CD14-positive monocyte (primary cell): ENCODE measurements around the gene CAPS. TPM values are rescaled to one million over a fixed set of nuclear protein-coding genes. Genes with fewer than 3 reads are reported as not detected.

ENCODE experiments used
- DNase-seq, 3 donors: peaks; one replicate each; pipeline ENCODE4 v3.0.0-alpha.2; 2011 to 2022
- H2AFZ ChIP-seq: 2 replicates; pipeline ENCODE4 v1.6.0; 2012; ENCODE audit warnings: mild to moderate bottlenecking, low read depth, low read length, inconsistent platforms; ENCODE audit not compliant: insufficient read depth, poor library complexity, severe bottlenecking
- H3K27ac ChIP-seq, 2 donors: 1 replicate in 1 of 2; 2 replicates in 1 of 2; pipeline ENCODE4 v1.5.1; 2012 to 2013; ENCODE audit warnings: low read length in 2 of 2, control low read depth in 1 of 2, inconsistent platforms in 1 of 2, low read depth in 1 of 2, mild to moderate bottlenecking in 1 of 2
- H3K27me3 ChIP-seq, 2 donors: one replicate each; pipeline versions ENCODE4 v1.6.0 to v1.6.1; 2011 to 2013; ENCODE audit warnings: low read length in 2 of 2; ENCODE audit not compliant: control insufficient read depth in 2 of 2, insufficient read depth in 2 of 2
- H3K36me3 ChIP-seq, 2 donors: replicated peaks in 1 of 2; 1 replicate in 1 of 2; 2 replicates in 1 of 2; pipeline versions ENCODE4 v1.5.1 to v1.6.1; 2012 to 2013; ENCODE audit warnings: low read length in 2 of 2, control low read depth in 1 of 2, inconsistent platforms in 1 of 2, mild to moderate bottlenecking in 1 of 2; ENCODE audit not compliant: insufficient read depth in 2 of 2, control insufficient read depth in 1 of 2
- H3K4me1 ChIP-seq, 2 donors: 1 replicate in 1 of 2; 2 replicates in 1 of 2; pipeline versions ENCODE4 v1.5.1 to v1.6.1; 2012 to 2013; ENCODE audit warnings: low read length in 2 of 2, control low read depth in 1 of 2, inconsistent platforms in 1 of 2, mild to moderate bottlenecking in 1 of 2, moderate library complexity in 1 of 2; ENCODE audit not compliant: insufficient read depth in 2 of 2, control insufficient read depth in 1 of 2
- H3K4me2 ChIP-seq: replicated peaks from 2 replicates; pipeline ENCODE3; 2012; ENCODE audit warnings: low read length, moderate library complexity, mild to moderate bottlenecking; ENCODE audit not compliant: poor library complexity, severe bottlenecking; ENCODE audit errors: extremely low read depth
- H3K4me3 ChIP-seq, 3 experiments: fragments of 200-600 bp in 1 of 3; sonication (generic) in 1 of 3; replicated peaks in 1 of 3; 1 replicate in 2 of 3; 2 replicates in 1 of 3; pipeline ENCODE4 v1.5.1; 2011 to 2013; ENCODE audit warnings: low read length in 3 of 3, mild to moderate bottlenecking in 3 of 3, control low read depth in 2 of 3, low read depth in 2 of 3, inconsistent platforms in 1 of 3, moderate library complexity in 1 of 3
- H3K79me2 ChIP-seq: 2 replicates; pipeline ENCODE4 v1.6.0; 2012; ENCODE audit warnings: mild to moderate bottlenecking, control low read depth, inconsistent platforms, low read length, moderate library complexity; ENCODE audit not compliant: insufficient read depth
- H3K9ac ChIP-seq: 2 replicates; pipeline ENCODE4 v1.6.0; 2017; ENCODE audit warnings: low read length, mild to moderate bottlenecking; ENCODE audit not compliant: insufficient read depth, poor library complexity, severe bottlenecking
- H3K9me3 ChIP-seq, 2 donors: replicated peaks in 1 of 2; 1 replicate in 1 of 2; 2 replicates in 1 of 2; pipeline versions ENCODE4 v1.5.1 to v1.6.1; 2012 to 2013; ENCODE audit warnings: low read length in 2 of 2, control low read depth in 1 of 2; ENCODE audit not compliant: control insufficient read depth in 1 of 2, insufficient read depth in 1 of 2
- H4K20me1 ChIP-seq: 2 replicates; pipeline ENCODE4 v1.6.0; 2012; ENCODE audit warnings: mild to moderate bottlenecking, low read length, control low read depth, moderate library complexity; ENCODE audit not compliant: insufficient read depth
- H3K27ac Mint-ChIP-seq, 7 donors: one replicate each; pipeline ENCODE4 v1.8.0; 2020; ENCODE audit warnings: mild to moderate bottlenecking in 7 of 7, mixed read lengths in 7 of 7, moderate library complexity in 6 of 7, inconsistent platforms in 2 of 7
- H3K27me3 Mint-ChIP-seq, 3 donors: one replicate each; pipeline ENCODE4 v1.8.0; 2021 to 2022; ENCODE audit warnings: low read depth in 3 of 3, mild to moderate bottlenecking in 3 of 3, mixed read lengths in 3 of 3, moderate library complexity in 3 of 3, inconsistent platforms in 1 of 3
- H3K36me3 Mint-ChIP-seq, 2 donors: one replicate each; pipeline ENCODE4 v1.8.0; 2020; ENCODE audit warnings: mixed read lengths in 2 of 2, inconsistent platforms in 1 of 2, mild to moderate bottlenecking in 1 of 2
- H3K4me1 Mint-ChIP-seq: one replicate; pipeline ENCODE4 v1.8.0; 2020; ENCODE audit warnings: mild to moderate bottlenecking, mixed read lengths
- H3K4me3 Mint-ChIP-seq, 2 donors: one replicate each; pipeline ENCODE4 v1.8.0; 2020; ENCODE audit warnings: mild to moderate bottlenecking in 2 of 2, mixed read lengths in 2 of 2, moderate library complexity in 1 of 2
- H3K9me3 Mint-ChIP-seq, 7 donors: one replicate each; pipeline ENCODE4 v1.8.0; 2020 to 2022; ENCODE audit warnings: mixed read lengths in 7 of 7, mild to moderate bottlenecking in 6 of 7, moderate library complexity in 6 of 7, inconsistent platforms in 2 of 7
- WGBS: methylation state at CpG from one replicate; pipeline ENCODE4 v1.1.5; 2013; ENCODE audit warnings: missing lambda C conversion rate; ENCODE audit not compliant: insufficient coverage; 5-methylcytosine and 5-hydroxymethylcytosine counted together
- intact Hi-C, 2 donors: fragments of 100-400 bp; cut with micrococcal nuclease; formaldehyde crosslinking; loops; one replicate each; pipeline versions ENCODE4 v1.15.0 to v1.15.1; 2023
- polyA plus RNA-seq, 3 donors: library from polyadenylated mRNA; depleted of rRNA in 1 of 3; unstranded in 2 of 3; stranded (reverse) in 1 of 3; fragments of 300-500 nt in 2 of 3; fragments of >200 nt in 1 of 3; fragmentation: Illumina TruSeq in 2 of 3; gene quantifications; 1 replicate in 2 of 3; 2 replicates in 1 of 3; pipeline ENCODE4 v1.2.3, GENCODE V29; 2012 to 2021
- TF ChIP-seq, protein P1 (sequence below): fragments of 200-600 bp; IDR thresholded peaks from one replicate; pipeline ENCODE4 v1.8.0; 2022; ENCODE audit warnings: antibody characterized with exemption, mild to moderate bottlenecking

Gene CAPS
- polyA plus RNA-seq, 3 donors = 0.34 to 34.8 (median 0.72) TPM

DNA sequence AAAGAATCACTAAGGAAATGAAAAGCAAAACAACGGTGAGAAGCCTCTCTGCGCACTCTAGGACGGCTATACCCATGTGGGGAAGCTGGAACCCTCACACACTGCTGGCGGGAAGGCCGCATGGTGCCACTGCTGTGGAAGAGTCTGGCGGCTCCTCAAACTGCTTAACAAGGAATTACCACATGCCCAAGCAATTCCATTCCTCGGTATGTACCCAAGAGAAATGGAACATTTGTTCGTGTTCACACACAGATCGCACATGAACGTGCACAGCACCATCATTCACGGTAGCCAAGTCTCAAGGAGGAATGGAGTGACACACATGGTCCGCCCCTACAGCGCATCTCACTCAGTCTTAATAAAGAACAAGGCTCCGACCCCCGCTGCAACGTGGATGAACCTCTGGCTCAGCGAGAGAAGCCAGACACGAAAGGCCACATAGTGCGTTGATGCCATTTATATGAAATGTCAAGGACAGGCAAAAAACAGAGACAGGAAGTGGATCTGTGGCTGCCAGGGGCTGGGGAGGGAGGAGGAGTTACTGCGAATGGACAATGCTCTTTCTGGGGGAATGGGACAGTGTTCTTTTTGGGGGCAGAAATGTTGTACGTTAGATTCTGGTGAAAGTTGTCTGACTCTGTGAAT, 7.6 kb downstream of the CAPS start:
- Mint-ChIP-seq H3K4me1 (no peaks in the 10 kb centered on the region), H3K27ac (peak overlapping the region in 1 of 7 donors; percentile 79), H3K4me3 (no peak overlapping the region), H3K27me3 (peaks cover 0 to 2% (median 0%) of the 10 kb centered on the region in 3 donors), H3K36me3 (peaks cover 81 to 99% of the 10 kb centered on the region in 2 donors), H3K9me3 (no peaks in the 10 kb centered on the region)
- Histone ChIP-seq H3K4me2 (no peak overlapping the region), H3K9me3 (no peaks in the 10 kb centered on the region), H3K36me3 (peaks cover 95 to 99% of the 10 kb centered on the region in 2 donors), H2AFZ (no peak overlapping the region), H3K27me3 (no peaks in the 10 kb centered on the region), H4K20me1 (no peaks in the 10 kb centered on the region), H3K4me1 (no peaks in the 10 kb centered on the region), H3K27ac (no peak overlapping the region), H3K79me2 (no peaks in the 10 kb centered on the region), H3K4me3 (no peak overlapping the region), H3K9ac (no peak overlapping the region)
- intact Hi-C loops = no loop called here
- WGBS = 95% methylated on average over 19 of the region's 21 CpGs
- TF ChIP-seq, protein P1, sequence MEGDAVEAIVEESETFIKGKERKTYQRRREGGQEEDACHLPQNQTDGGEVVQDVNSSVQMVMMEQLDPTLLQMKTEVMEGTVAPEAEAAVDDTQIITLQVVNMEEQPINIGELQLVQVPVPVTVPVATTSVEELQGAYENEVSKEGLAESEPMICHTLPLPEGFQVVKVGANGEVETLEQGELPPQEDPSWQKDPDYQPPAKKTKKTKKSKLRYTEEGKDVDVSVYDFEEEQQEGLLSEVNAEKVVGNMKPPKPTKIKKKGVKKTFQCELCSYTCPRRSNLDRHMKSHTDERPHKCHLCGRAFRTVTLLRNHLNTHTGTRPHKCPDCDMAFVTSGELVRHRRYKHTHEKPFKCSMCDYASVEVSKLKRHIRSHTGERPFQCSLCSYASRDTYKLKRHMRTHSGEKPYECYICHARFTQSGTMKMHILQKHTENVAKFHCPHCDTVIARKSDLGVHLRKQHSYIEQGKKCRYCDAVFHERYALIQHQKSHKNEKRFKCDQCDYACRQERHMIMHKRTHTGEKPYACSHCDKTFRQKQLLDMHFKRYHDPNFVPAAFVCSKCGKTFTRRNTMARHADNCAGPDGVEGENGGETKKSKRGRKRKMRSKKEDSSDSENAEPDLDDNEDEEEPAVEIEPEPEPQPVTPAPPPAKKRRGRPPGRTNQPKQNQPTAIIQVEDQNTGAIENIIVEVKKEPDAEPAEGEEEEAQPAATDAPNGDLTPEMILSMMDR = no peak
- DNase-seq = no peak

DNA sequence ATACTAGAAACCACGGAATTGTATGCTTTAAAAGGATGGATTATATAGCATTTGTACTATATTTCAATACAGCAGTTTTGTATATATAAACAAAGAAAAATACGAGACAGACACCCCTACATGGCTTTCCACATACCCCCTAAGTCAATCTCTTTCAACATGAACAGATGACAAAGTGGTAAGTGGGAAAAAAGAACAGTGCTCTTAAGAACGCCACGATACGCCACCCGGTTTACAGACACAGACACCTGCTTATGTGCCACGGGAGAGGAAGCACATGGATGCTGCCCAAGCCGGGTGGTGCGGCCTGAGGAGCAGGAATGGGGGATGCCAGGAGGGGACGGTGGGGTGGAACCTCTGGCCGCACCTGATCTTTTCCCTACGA, 8.1 kb downstream of the CAPS start:
- Histone ChIP-seq H3K36me3 (peaks cover 95 to 99% of the 10 kb centered on the region in 2 donors), H2AFZ (no peak overlapping the region), H3K4me1 (no peaks in the 10 kb centered on the region), H3K4me3 (no peak overlapping the region), H3K79me2 (no peaks in the 10 kb centered on the region), H3K4me2 (no peak overlapping the region), H4K20me1 (no peaks in the 10 kb centered on the region), H3K27me3 (no peaks in the 10 kb centered on the region), H3K27ac (no peak overlapping the region), H3K9me3 (no peaks in the 10 kb centered on the region), H3K9ac (no peak overlapping the region)
- Mint-ChIP-seq H3K4me1 (no peaks in the 10 kb centered on the region), H3K27me3 (peaks cover 0 to 2% (median 0%) of the 10 kb centered on the region in 3 donors), H3K9me3 (no peaks in the 10 kb centered on the region), H3K4me3 (no peak overlapping the region), H3K27ac (no peak overlapping the region), H3K36me3 (peaks cover 81 to 99% of the 10 kb centered on the region in 2 donors)
- 98% methylated on average over 10 of the region's 12 CpGs for WGBS
- TF ChIP-seq, protein P1 = no peak
- DNase-seq = no peak
- intact Hi-C loops = no loop called here
